Osteoblast (primary cell): ENCODE data around the gene SACS. TPM values are rescaled to one million over a fixed set of nuclear protein-coding genes. Genes with fewer than 3 reads are reported as not detected.

Experiments
- DNase-seq: peaks from one replicate; pipeline ENCODE4 v3.0.0; 2011; ENCODE audit warnings: low spot score, mixed read lengths; ENCODE audit not compliant: insufficient read length; ENCODE audit errors: missing footprints
- H2AFZ ChIP-seq: 2 replicates; pipeline ENCODE4 v1.6.0; 2011; ENCODE audit warnings: mild to moderate bottlenecking, low read length
- H3K27ac ChIP-seq: 2 replicates; pipeline ENCODE4 v1.5.1; 2011; ENCODE audit warnings: mild to moderate bottlenecking, low read depth, low read length, moderate library complexity
- H3K27me3 ChIP-seq: 2 replicates; pipeline ENCODE4 v1.6.0; 2012; ENCODE audit warnings: mild to moderate bottlenecking, control low read depth, inconsistent platforms, low read length, moderate library complexity; ENCODE audit not compliant: insufficient read depth
- H3K36me3 ChIP-seq: 2 replicates; pipeline ENCODE4 v1.5.1; 2011; ENCODE audit warnings: mild to moderate bottlenecking, low read length, control low read depth, moderate library complexity; ENCODE audit not compliant: insufficient read depth
- H3K4me1 ChIP-seq: 2 replicates; pipeline ENCODE4 v1.5.1; 2011; ENCODE audit warnings: mild to moderate bottlenecking, low read length, control low read depth, moderate library complexity; ENCODE audit not compliant: insufficient read depth
- H3K4me2 ChIP-seq: 2 replicates; pipeline ENCODE4 v1.6.0; 2011; ENCODE audit warnings: mild to moderate bottlenecking, low read length; ENCODE audit not compliant: insufficient read depth
- H3K4me3 ChIP-seq: fragments of 200-600 bp; sonication (generic); 3 replicates; pipeline ENCODE4 v1.5.1; 2012; ENCODE audit warnings: mild to moderate bottlenecking, low read length, inconsistent platforms; ENCODE audit not compliant: insufficient read depth
- H3K79me2 ChIP-seq: 2 replicates; pipeline ENCODE4 v1.6.0; 2012; ENCODE audit warnings: mild to moderate bottlenecking, low read length, control low read depth, inconsistent platforms; ENCODE audit not compliant: insufficient read depth
- H3K9me3 ChIP-seq: 2 replicates; pipeline ENCODE4 v1.5.1; 2011; ENCODE audit warnings: low read depth, low read length, control low read depth
- H4K20me1 ChIP-seq: 2 replicates; pipeline ENCODE4 v1.6.0; 2012; ENCODE audit warnings: mild to moderate bottlenecking, low read length, control low read depth; ENCODE audit not compliant: insufficient read depth
- total RNA-seq: library from RNA; depleted of rRNA; stranded (reverse); fragments of >200 nt; gene quantifications from 2 replicates; pipeline ENCODE4 v1.2.3, GENCODE V29; 2012
- TF ChIP-seq, protein P1 (sequence below): IDR thresholded peaks from 2 replicates; pipeline ENCODE4 v1.5.1; 2011; ENCODE audit warnings: mild to moderate bottlenecking, low read depth, low read length, moderate library complexity; ENCODE audit errors: extremely low read depth

SACS gene
- total RNA-seq, 1 donor, result 59.0 TPM

DNA sequence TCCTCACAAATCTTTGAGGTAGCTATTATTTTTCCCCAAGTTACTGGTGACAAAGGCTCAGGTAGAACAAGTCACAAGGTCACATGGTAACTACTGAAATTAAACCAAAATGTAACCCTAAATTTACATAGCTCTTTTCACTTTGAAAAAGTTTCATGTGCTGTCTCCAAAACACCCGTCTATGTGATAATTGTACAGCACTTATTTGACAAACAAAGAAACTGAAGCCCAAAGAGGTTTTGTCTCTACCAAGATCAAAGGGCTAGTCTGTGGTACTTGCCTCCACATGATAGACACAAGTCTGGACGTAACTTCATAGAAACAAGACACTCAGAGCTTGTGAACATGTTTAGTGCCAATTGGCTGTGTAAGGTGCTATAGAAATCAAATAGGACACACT lies 108.3 kb downstream of the SACS start:
- TF ChIP-seq, protein P1, sequence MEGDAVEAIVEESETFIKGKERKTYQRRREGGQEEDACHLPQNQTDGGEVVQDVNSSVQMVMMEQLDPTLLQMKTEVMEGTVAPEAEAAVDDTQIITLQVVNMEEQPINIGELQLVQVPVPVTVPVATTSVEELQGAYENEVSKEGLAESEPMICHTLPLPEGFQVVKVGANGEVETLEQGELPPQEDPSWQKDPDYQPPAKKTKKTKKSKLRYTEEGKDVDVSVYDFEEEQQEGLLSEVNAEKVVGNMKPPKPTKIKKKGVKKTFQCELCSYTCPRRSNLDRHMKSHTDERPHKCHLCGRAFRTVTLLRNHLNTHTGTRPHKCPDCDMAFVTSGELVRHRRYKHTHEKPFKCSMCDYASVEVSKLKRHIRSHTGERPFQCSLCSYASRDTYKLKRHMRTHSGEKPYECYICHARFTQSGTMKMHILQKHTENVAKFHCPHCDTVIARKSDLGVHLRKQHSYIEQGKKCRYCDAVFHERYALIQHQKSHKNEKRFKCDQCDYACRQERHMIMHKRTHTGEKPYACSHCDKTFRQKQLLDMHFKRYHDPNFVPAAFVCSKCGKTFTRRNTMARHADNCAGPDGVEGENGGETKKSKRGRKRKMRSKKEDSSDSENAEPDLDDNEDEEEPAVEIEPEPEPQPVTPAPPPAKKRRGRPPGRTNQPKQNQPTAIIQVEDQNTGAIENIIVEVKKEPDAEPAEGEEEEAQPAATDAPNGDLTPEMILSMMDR, result no peak
- Histone ChIP-seq H3K4me1 (peaks cover 27% of the 10 kb centered on the region), H3K27me3 (no peaks in the 10 kb centered on the region), H2AFZ (no peak overlapping the region), H4K20me1 (no peaks in the 10 kb centered on the region), H3K27ac (no peak overlapping the region), H3K4me3 (no peak overlapping the region), H3K36me3 (no peaks in the 10 kb centered on the region), H3K4me2 (no peak overlapping the region), H3K9me3 (no peaks in the 10 kb centered on the region), H3K79me2 (no peaks in the 10 kb centered on the region)
- DNase-seq, result no peak

DNA sequence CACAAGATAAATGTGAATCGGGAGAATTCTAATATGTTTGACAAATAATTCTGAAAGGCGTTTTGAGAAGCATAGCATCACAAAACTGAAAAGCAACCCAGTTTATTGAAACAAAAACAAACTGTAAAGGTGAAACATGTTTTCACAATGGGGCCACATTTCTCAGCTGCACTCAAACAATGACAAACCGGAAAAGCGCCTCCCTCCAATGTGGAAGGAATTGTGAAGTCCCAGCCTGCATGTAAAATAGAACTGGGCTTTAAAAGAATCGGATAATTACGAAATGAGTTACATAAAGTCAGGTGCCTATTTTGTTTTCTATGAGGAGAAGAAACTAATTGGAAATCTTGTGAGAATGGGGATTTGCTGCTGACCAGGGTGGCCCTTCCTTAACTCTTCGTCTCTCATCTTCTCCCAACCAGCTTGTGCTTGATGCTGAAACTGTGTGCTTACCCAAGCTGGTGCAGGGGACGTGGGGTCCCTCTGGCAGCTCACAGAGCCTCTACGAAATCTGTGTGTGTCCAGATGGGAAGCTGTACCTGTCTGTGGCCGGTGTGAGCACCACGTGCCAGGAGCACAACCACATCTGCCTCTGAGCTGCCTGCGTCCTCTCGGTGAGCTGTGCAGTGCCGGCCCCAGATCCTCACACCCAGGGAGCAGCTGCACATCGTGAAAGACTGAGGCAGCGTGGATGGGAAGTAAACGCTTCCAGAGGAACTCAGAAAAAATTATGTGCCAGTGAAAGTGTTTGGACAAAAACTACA lies 109.4 kb downstream of the SACS start:
- TF ChIP-seq, protein P1, result no peak
- Histone ChIP-seq H3K4me3 (no peak overlapping the region), H3K9me3 (no peaks in the 10 kb centered on the region)

DNA sequence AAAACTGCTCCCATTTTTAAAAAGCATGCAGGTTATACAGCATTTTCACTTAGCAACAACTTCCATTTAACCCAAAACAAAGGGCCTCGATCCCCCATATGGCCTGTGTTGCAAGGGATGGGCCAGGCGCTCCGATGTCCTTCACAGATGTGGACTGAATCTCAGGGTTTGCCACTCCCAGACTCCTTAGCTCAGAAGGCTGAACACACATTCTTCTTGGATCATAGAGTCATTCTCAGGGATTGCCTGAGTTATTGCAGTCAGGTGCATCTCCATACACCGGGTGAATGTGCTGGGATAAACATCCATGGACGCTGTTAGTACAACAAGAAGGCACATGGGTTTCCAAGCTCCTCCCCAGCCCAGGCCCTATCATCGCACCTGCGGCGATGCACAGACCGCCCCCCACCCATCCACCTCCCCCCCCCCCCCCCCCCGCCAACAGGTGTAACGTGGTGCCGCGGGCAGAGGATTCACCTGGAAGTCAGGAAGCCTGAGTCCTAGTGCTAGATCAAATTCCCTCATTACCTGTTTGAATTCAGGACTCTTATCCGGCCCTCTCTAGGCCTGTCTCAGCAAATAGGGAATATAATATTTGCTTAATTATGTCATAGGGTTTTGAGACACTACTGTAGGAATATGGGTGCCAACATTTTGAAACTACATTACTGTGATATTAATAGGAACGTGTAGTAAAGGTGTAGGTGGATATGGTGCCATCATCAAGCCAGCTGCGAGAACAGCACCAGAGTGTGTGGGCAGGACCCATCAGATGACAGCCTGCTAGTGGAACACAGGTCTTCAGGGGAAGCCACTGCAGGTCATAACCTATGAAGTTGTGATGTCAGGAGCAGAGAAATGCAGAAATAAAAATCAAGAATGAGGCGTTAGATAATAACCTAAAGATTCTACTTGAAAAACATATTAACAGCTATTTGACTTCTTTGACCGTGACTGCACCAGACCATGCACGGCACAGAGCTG lies 110.9 kb downstream of the SACS start:
- DNase-seq, result no peak
- Histone ChIP-seq H3K4me3 (peak overlapping the region; percentile 50), H4K20me1 (no peaks in the 10 kb centered on the region), H3K9me3 (no peaks in the 10 kb centered on the region), H3K4me1 (peaks cover 40% of the 10 kb centered on the region), H3K4me2 (peak overlapping the region; percentile 68), H3K27me3 (no peaks in the 10 kb centered on the region), H3K79me2 (no peaks in the 10 kb centered on the region), H3K36me3 (no peaks in the 10 kb centered on the region), H3K27ac (peak overlapping the region; percentile 93), H2AFZ (peak overlapping the region; percentile 1)
- TF ChIP-seq, protein P1, result no peak

More for the DNA sequence above, 109.4 kb downstream of the SACS start:
- Histone ChIP-seq H3K79me2 (no peaks in the 10 kb centered on the region), H3K27ac (no peak overlapping the region), H3K4me2 (no peak overlapping the region), H2AFZ (no peak overlapping the region), H3K4me1 (peaks cover 38% of the 10 kb centered on the region), H3K27me3 (no peaks in the 10 kb centered on the region), H4K20me1 (no peaks in the 10 kb centered on the region), H3K36me3 (no peaks in the 10 kb centered on the region)
- DNase-seq, result no peak
